ENCODE data around the gene HRH2.

DNA sequence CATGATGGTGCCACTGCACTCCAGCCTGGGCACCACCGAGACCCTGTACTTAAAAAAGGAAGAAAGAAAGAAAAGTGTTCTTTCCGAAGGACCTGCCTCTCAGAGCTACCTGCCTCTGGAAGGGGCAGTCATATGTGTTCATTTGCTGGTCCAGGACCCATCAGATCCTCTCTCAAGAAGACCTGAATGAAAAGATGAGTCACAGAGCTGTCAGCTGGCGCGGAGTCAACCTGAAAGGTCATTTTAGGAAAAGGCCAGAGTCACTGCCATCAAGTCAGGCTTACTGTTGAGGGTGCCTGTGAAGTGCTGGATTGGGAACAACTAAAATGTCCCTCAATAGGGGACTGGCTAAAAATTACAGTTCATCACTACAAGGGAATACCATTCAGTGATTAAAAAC, 14.9 kb upstream of the HRH2 start:
- TF ChIP-seq POLR2A (IDR thresholded peaks at IDR 0.05; ENCODE audit: low read depth, low read length) (no peak), POLR2AphosphoS5 (IDR thresholded peaks at IDR 0.05; ENCODE audit: low read depth, low read length) (no peak), TAF1 (IDR thresholded peaks at IDR 0.05; ENCODE audit: borderline replicate concordance, low read depth, low read length) (no peak)
